Sigmoid colon (tissue), 7 donors: ENCODE measurements around the gene ATXN1L. TPM values are rescaled to one million over a fixed set of nuclear protein-coding genes. Genes with fewer than 3 reads are reported as not detected.
"Not testable (repeated sequence)": the region's sequence is repeated elsewhere in the genome, so short reads cannot be mapped to it uniquely, and the experiment has no call there.

Experiments
- DNase-seq: peaks from one replicate; pipeline ENCODE4 v3.0.0-alpha.2; 2019
- H3K27ac ChIP-seq, 4 donors: fragments of 200-600 bp; sonication (generic); one replicate each; pipeline ENCODE4 v1.5.1; 2016 to 2019; ENCODE audit warnings: mild to moderate bottlenecking in 1 of 4
- H3K27me3 ChIP-seq, 3 donors: fragments of 200-600 bp; sonication (generic); one replicate each; pipeline ENCODE4 v1.5.1; 2019; ENCODE audit warnings: mild to moderate bottlenecking in 1 of 3
- H3K36me3 ChIP-seq, 4 donors: fragments of 200-600 bp; sonication (generic); one replicate each; pipeline ENCODE4 v1.5.1; 2016 to 2019
- H3K4me1 ChIP-seq, 4 donors: fragments of 200-600 bp; sonication (generic); one replicate each; pipeline ENCODE4 v1.5.1; 2017 to 2019
- H3K4me3 ChIP-seq, 4 donors: fragments of 200-600 bp; sonication (generic); one replicate each; pipeline ENCODE4 v1.5.1; 2017 to 2019; ENCODE audit warnings: mild to moderate bottlenecking in 2 of 4, moderate library complexity in 1 of 4
- H3K9me3 ChIP-seq, 4 donors: fragments of 200-600 bp in 3 of 4; sonication (generic) in 3 of 4; one replicate each; pipeline versions ENCODE4 v1.5.1 to v1.6.1; 2013 to 2019
- CTCF ChIP-seq, 4 experiments: fragments of 450-650 bp in 3 of 4; fragments of 200-600 bp in 1 of 4; IDR thresholded peaks; one replicate each; pipeline ENCODE4 v1.5.1; 2016 to 2019; ENCODE audit warnings: antibody characterized with exemption in 4 of 4, mild to moderate bottlenecking in 3 of 4, moderate library complexity in 2 of 4
- EP300 ChIP-seq, 4 donors: sonication (generic); formaldehyde crosslinking; IDR thresholded peaks; one replicate each; pipeline ENCODE4 v1.6.1; 2017; ENCODE audit warnings: antibody characterized with exemption in 4 of 4
- POLR2A ChIP-seq, 2 donors: fragments of 450-650 bp; IDR thresholded peaks; one replicate each; pipeline ENCODE4 v1.6.1; 2016; ENCODE audit warnings: antibody characterized with exemption in 2 of 2, mild to moderate bottlenecking in 2 of 2, moderate library complexity in 2 of 2
- POLR2AphosphoS5 ChIP-seq, 4 donors: sonication (generic); formaldehyde crosslinking; IDR thresholded peaks; one replicate each; pipeline ENCODE4 v1.6.1; 2017; ENCODE audit warnings: antibody characterized with exemption in 4 of 4
- WGBS, 2 donors: extraction: QIAGEN DNeasy Blood & Tissue Kit; methylation state at CpG; one replicate each; pipeline ENCODE4 v1.1.7; 2013; 5-methylcytosine and 5-hydroxymethylcytosine counted together
- intact Hi-C: fragments of 100-400 bp; cut with DNase I; formaldehyde crosslinking; loops from one replicate; pipeline ENCODE4 v1.15.1; 2023
- polyA plus RNA-seq, 3 donors: library from polyadenylated mRNA; stranded (reverse); fragments of 200-250 nt; gene quantifications; one replicate each; pipeline ENCODE4 v1.2.3, GENCODE V29; 2013
- total RNA-seq, 4 donors: library from RNA; depleted of rRNA; stranded (reverse); fragments of >200 nt; gene quantifications; one replicate each; pipeline ENCODE4 v1.1.0, GENCODE V29; 2016
- donor health status: healthy with polysubstance abuse.
- donor health status: Bipolar disorder and iron deficiency.
- donor health status: healthy.

ATXN1L gene
- total and polyA plus RNA-seq, 7 donors: 6.6 to 25.0 (median 22.8) TPM

GRCh38 chr16:71830359-71830758 lies 15.4 kb upstream of the ATXN1L start:
- intact Hi-C loops: no loop called here
- no peaks in the 10 kb centered on the region for H3K36me3 ChIP-seq
- H3K9me3 ChIP-seq: no peaks in the 10 kb centered on the region
- H3K27me3 ChIP-seq: no peaks in the 10 kb centered on the region
- no peak for DNase-seq
- no peak for TF ChIP-seq POLR2A (IDR thresholded peaks at IDR 0.05)
- 86 to 92% methylated on average over 2 of the region's 2 CpGs for WGBS, 2 donors
- H3K4me3 ChIP-seq: no peak overlapping the region
- H3K27ac ChIP-seq: no peak overlapping the region
- H3K4me1 ChIP-seq: no peaks in the 10 kb centered on the region

- intact Hi-C loops: not testable (repeated sequence)
- 88 to 92% methylated on average over 3 of the region's 3 CpGs for WGBS, 2 donors
Observed at GRCh38 chr16:71831698-71832097, 14.1 kb upstream of the ATXN1L start.

GRCh38 chr16:71832112-71832511 lies 13.7 kb upstream of the ATXN1L start:
- H3K36me3 ChIP-seq, intact Hi-C loops, H3K4me3 ChIP-seq, H3K9me3 ChIP-seq, H3K4me1 ChIP-seq, DNase-seq, H3K27me3 ChIP-seq, H3K27ac ChIP-seq: not testable (repeated sequence)
- WGBS, 2 donors: 91 to 92% methylated on average over 2 of the region's 2 CpGs

More at GRCh38 chr16:71831698-71832097, 14.1 kb upstream of the ATXN1L start:
- H3K9me3 ChIP-seq, H3K27ac ChIP-seq, H3K4me1 ChIP-seq, H3K4me3 ChIP-seq, H3K36me3 ChIP-seq, DNase-seq, H3K27me3 ChIP-seq: not testable (repeated sequence)

- Histone ChIP-seq H3K4me1 (no peaks in the 10 kb centered on the region), H3K27ac (no peak overlapping the region), H3K9me3 (no peaks in the 10 kb centered on the region), H3K27me3 (no peaks in the 10 kb centered on the region), H3K36me3 (no peaks in the 10 kb centered on the region), H3K4me3 (no peak overlapping the region)
- DNase-seq: no peak
- 90 to 91% methylated on average over 3 of the region's 3 CpGs for WGBS, 2 donors
- TF ChIP-seq POLR2A (IDR thresholded peaks at IDR 0.05) (no peak), EP300 (IDR thresholded peaks at IDR 0.05) (no peak), CTCF (IDR thresholded peaks at IDR 0.05) (no peak)
- intact Hi-C loops: no loop called here
Observed at GRCh38 chr16:71834291-71834690, 11.5 kb upstream of the ATXN1L start.

- 92 to 97% methylated on average over 3 of the region's 3 CpGs for WGBS, 2 donors
- Histone ChIP-seq H3K4me1 (no peaks in the 10 kb centered on the region), H3K27me3 (no peaks in the 10 kb centered on the region), H3K27ac (no peak overlapping the region), H3K36me3 (no peaks in the 10 kb centered on the region), H3K4me3 (no peak overlapping the region), H3K9me3 (no peaks in the 10 kb centered on the region)
- no peak for TF ChIP-seq POLR2A (IDR thresholded peaks at IDR 0.05)
- no peak for TF ChIP-seq CTCF (IDR thresholded peaks at IDR 0.05)
- no peak for TF ChIP-seq EP300 (IDR thresholded peaks at IDR 0.05)
- no peak for TF ChIP-seq POLR2AphosphoS5 (IDR thresholded peaks at IDR 0.05)
- no peak for DNase-seq
- intact Hi-C loops: no loop called here
Observed at GRCh38 chr16:71837150-71837549, 8.6 kb upstream of the ATXN1L start.

GRCh38 chr16:71840052-71840451 lies 5.7 kb upstream of the ATXN1L start:
- Histone ChIP-seq H3K27me3 (no peaks in the 10 kb centered on the region), H3K27ac (no peak overlapping the region), H3K36me3 (no peaks in the 10 kb centered on the region), H3K9me3 (no peaks in the 10 kb centered on the region), H3K4me3 (no peak overlapping the region), H3K4me1 (peaks cover 0 to 1% (median under 1%) of the 10 kb centered on the region in 4 donors)
- intact Hi-C loops: no loop called here
- TF ChIP-seq EP300 (IDR thresholded peaks at IDR 0.05) (no peak), POLR2AphosphoS5 (IDR thresholded peaks at IDR 0.05) (no peak), POLR2A (IDR thresholded peaks at IDR 0.05) (no peak), CTCF (IDR thresholded peaks at IDR 0.05) (no peak)
- no peak for DNase-seq
- WGBS, 2 donors: 58 to 78% methylated on average over 7 of the region's 7 CpGs
